Kasumi-1 (cell line): ENCODE results near the gene CD27.
"Not testable (repeated sequence)": the region's sequence is repeated elsewhere in the genome, so short reads cannot be mapped to it uniquely, and the experiment has no call there.

ENCODE experiments used
- DNase-seq, 2 experiments: peaks; one replicate each; lab custom pipeline; 2025; lab: John Stamatoyannopoulos, UW

The CD27 gene

GRCh38 chr12:6488240-6488639 lies 43.5 kb downstream of the CD27 start:
- DNase-seq: no peak

- DNase-seq: no peak
These were observed 44.7 kb downstream of the CD27 start for GRCh38 chr12:6489449-6489848.

GRCh38 chr12:6490673-6491072 lies 45.9 kb downstream of the CD27 start:
- DNase-seq: not testable (repeated sequence)

- peak; percentile 71 to 73 for DNase-seq
These were observed 48.2 kb downstream of the CD27 start, which contains the start of gene MRPL51 for GRCh38 chr12:6492838-6493496. TSS of gene MRPL51 (minus strand) at chr12:6493262. CDS start at chr12:6493136, 126 bp downstream.

- peak; percentile 83 to 84 for DNase-seq
These were observed 48.9 kb downstream of the CD27 start, which contains the start of gene NCAPD2 for GRCh38 chr12:6493497-6494257. TSS of gene NCAPD2 (plus strand) at chr12:6494102. CDS start at chr12:6495099, 997 bp downstream.

GRCh38 chr12:6494258-6494743 lies 49.5 kb downstream of the CD27 start:
- peak; percentile 34 to 56 for DNase-seq

- DNase-seq: no peak
These were observed 50.2 kb downstream of the CD27 start for GRCh38 chr12:6494968-6495367.

GRCh38 chr12:6497291-6497690 lies 52.5 kb downstream of the CD27 start:
- not testable (repeated sequence) for DNase-seq

GRCh38 chr12:6500466-6500865 lies 55.7 kb downstream of the CD27 start:
- DNase-seq: no peak
